ENCODE measurements around the gene SMIM1. TPM values are rescaled to one million over a fixed set of nuclear protein-coding genes. Genes with fewer than 3 reads are reported as not detected.

The SMIM1 gene
- total RNA-seq, 1 donor from 2014 or later, result 15.1 TPM

- peak overlapping the region; percentile 66 for H3K27ac Mint-ChIP-seq
- H3K36me3 Mint-ChIP-seq, result peaks cover 17% of the 10 kb centered on the region
- no peak for DNase-seq (ENCODE audit: extremely low spot score, unreplicated experiment)
- H3K9me3 Mint-ChIP-seq, result no peaks in the 10 kb centered on the region
- no peaks in the 10 kb centered on the region for H3K4me1 Mint-ChIP-seq (ENCODE audit: unreplicated experiment)
- no peak overlapping the region for H3K4me3 Mint-ChIP-seq
- TF ChIP-seq CTCF (conservative IDR thresholded peaks at IDR 0.05), result no peak
- H3K27me3 Mint-ChIP-seq, result no peaks in the 10 kb centered on the region
Measured at GRCh38 chr1:3785045-3785444, 12.5 kb downstream of the SMIM1 start.

- no peak for DNase-seq (ENCODE audit: extremely low spot score, unreplicated experiment)
- Mint-ChIP-seq H3K4me1 (ENCODE audit: unreplicated experiment) (no peaks in the 10 kb centered on the region), H3K4me3 (no peak overlapping the region), H3K36me3 (peaks cover 12% of the 10 kb centered on the region), H3K27me3 (no peaks in the 10 kb centered on the region), H3K9me3 (no peaks in the 10 kb centered on the region), H3K27ac (peak overlapping the region; percentile 66)
- peak; percentile 53 for TF ChIP-seq CTCF (conservative IDR thresholded peaks at IDR 0.05)
Measured at GRCh38 chr1:3785456-3786157, 13.1 kb downstream of the SMIM1 start.

GRCh38 chr1:3786468-3787348 lies 14.2 kb downstream of the SMIM1 start:
- no peaks in the 10 kb centered on the region for H3K4me1 Mint-ChIP-seq (ENCODE audit: unreplicated experiment)
- H3K9me3 Mint-ChIP-seq, result no peaks in the 10 kb centered on the region
- no peak overlapping the region for H3K4me3 Mint-ChIP-seq
- no peaks in the 10 kb centered on the region for H3K27me3 Mint-ChIP-seq
- H3K36me3 Mint-ChIP-seq, result peaks cover 8% of the 10 kb centered on the region
- no peak for DNase-seq (ENCODE audit: extremely low spot score, unreplicated experiment)
- H3K27ac Mint-ChIP-seq, result no peak overlapping the region
- TF ChIP-seq CTCF (conservative IDR thresholded peaks at IDR 0.05), result no peak

GRCh38 chr1:3787349-3787715 lies 14.8 kb downstream of the SMIM1 start:
- no peak for DNase-seq (ENCODE audit: extremely low spot score, unreplicated experiment)
- Mint-ChIP-seq H3K36me3 (peaks cover 8% of the 10 kb centered on the region), H3K27ac (no peak overlapping the region), H3K9me3 (no peaks in the 10 kb centered on the region), H3K4me3 (no peak overlapping the region), H3K27me3 (no peaks in the 10 kb centered on the region), H3K4me1 (ENCODE audit: unreplicated experiment) (no peaks in the 10 kb centered on the region)
- no peak for TF ChIP-seq CTCF (conservative IDR thresholded peaks at IDR 0.05)

- no peaks in the 10 kb centered on the region for H3K9me3 Mint-ChIP-seq
- no peaks in the 10 kb centered on the region for H3K4me1 Mint-ChIP-seq (ENCODE audit: unreplicated experiment)
- no peaks in the 10 kb centered on the region for H3K27me3 Mint-ChIP-seq
- DNase-seq (ENCODE audit: extremely low spot score, unreplicated experiment), result no peak
- H3K27ac Mint-ChIP-seq, result no peak overlapping the region
- no peak for TF ChIP-seq CTCF (conservative IDR thresholded peaks at IDR 0.05)
- peaks cover 8% of the 10 kb centered on the region for H3K36me3 Mint-ChIP-seq
- no peak overlapping the region for H3K4me3 Mint-ChIP-seq
Measured at GRCh38 chr1:3787745-3788605, 15.4 kb downstream of the SMIM1 start.

All from type B pancreatic cell (in vitro differentiated cells).